H1 (cell line): ENCODE results near the gene DNAJC17. TPM values are rescaled to one million over a fixed set of nuclear protein-coding genes. Genes with fewer than 3 reads are reported as not detected.

Experiments
- CHD2 ChIP-seq: IDR thresholded peaks from 2 replicates; pipeline ENCODE4 v1.6.1; 2012; ENCODE audit warnings: low read length, improper control_type of control experiment
- CHD7 ChIP-seq: fragments of 300-600 bp; sonication (generic); IDR thresholded peaks from 2 replicates; pipeline ENCODE4 v1.7.1; 2012; ENCODE audit warnings: low read length, moderate library complexity, mild to moderate bottlenecking, inconsistent platforms; ENCODE audit not compliant: insufficient replicate concordance
- MAFK ChIP-seq: IDR thresholded peaks from 2 replicates; pipeline ENCODE4 v1.6.1; 2012; ENCODE audit warnings: low read depth, mild to moderate bottlenecking, improper control_type of control experiment, low read length
- NANOG ChIP-seq: IDR thresholded peaks from 2 replicates; pipeline ENCODE4 v1.6.1; 2011; ENCODE audit warnings: low read length, low read depth, mild to moderate bottlenecking, inconsistent platforms; ENCODE audit not compliant: insufficient read depth, poor library complexity, severe bottlenecking
- SIN3A ChIP-seq, 2 experiments: IDR thresholded peaks in 1 of 2; conservative IDR thresholded peaks in 1 of 2; 2 replicates each; pipeline ENCODE4 v1.6.1; 2011 to 2012; ENCODE audit warnings: low read length in 2 of 2, improper control_type of control experiment in 1 of 2, low read depth in 1 of 2, mild to moderate bottlenecking in 1 of 2
- SIRT6 ChIP-seq: IDR thresholded peaks from one replicate; pipeline ENCODE4 v1.7.1; 2012; ENCODE audit warnings: low read length, inconsistent platforms
- SRF ChIP-seq: IDR thresholded peaks from 2 replicates; pipeline ENCODE4 v1.6.1; 2011; ENCODE audit warnings: mild to moderate bottlenecking, low read depth, low read length, moderate library complexity
- TAF7 ChIP-seq: optimal IDR thresholded peaks from 2 replicates; pipeline ENCODE3; 2011; ENCODE audit warnings: low read depth, mild to moderate bottlenecking, inconsistent platforms, low read length, moderate library complexity, borderline replicate concordance
- USF2 ChIP-seq: IDR thresholded peaks from 2 replicates; pipeline ENCODE4 v1.6.1; 2011; ENCODE audit warnings: low read length, improper control_type of control experiment
- polyA plus RNA-seq, 7 experiments: library from polyadenylated mRNA; depleted of rRNA in 3 of 7; stranded (reverse) in 5 of 7; unstranded in 2 of 7; fragments of >200 nt in 5 of 7; fragments of 200-250 nt in 2 of 7; gene quantifications; 1 replicate in 5 of 7; 2 replicates in 1 of 7; 4 replicates in 1 of 7; pipeline versions ENCODE4 v1.2.1 to v1.2.3, GENCODE V29; 2011 to 2013; ENCODE audit warnings: missing spikeins in 2 of 7, mixed read lengths in 2 of 7
- total RNA-seq: library from RNA; stranded (reverse); fragmentation: NEBNext Ultra II Directional; extraction: Animal tissue kit (Norgen Biotek cat#: 25700); gene quantifications from 2 replicates; pipeline ENCODE4 v1.2.1, GENCODE V29; 2021

DNAJC17 gene
- total and polyA plus RNA-seq, 2 of the 8 experiments (the other 6 are each of a cell fraction or from before 2014, with no cell fraction given) = 39.5 to 45.4 TPM

GRCh38 chr15:40759961-40760360, 47.3 kb downstream of the DNAJC17 start (continued):
- TF ChIP-seq CHD7 (no peak), CHD2 (no peak), USF2 (no peak), SRF (no peak), SIN3A (conservative IDR thresholded peaks at IDR 0.05 in 1 of 2, IDR thresholded peaks at IDR 0.05 in 1 of 2; ENCODE audit: low read depth in 1 of 2, low read length in 2 of 2) (no peak), NANOG (no peak), MAFK (no peak), SIRT6 (no peak), TAF7 (no peak)
